Ishikawa (cell line): ENCODE results near the gene CSNK1E.

ENCODE experiments used
- CEBPB ChIP-seq: IDR thresholded peaks from 2 replicates; pipeline ENCODE4 v1.6.1; 2012
- CREB1 ChIP-seq: IDR thresholded peaks from 2 replicates; pipeline ENCODE4 v1.6.1; 2012; ENCODE audit warnings: low read depth
- EGR1 ChIP-seq: IDR thresholded peaks from 2 replicates; pipeline ENCODE4 v1.6.1; 2012
- EP300 ChIP-seq: IDR thresholded peaks from 2 replicates; pipeline ENCODE4 v1.6.1; 2012; ENCODE audit warnings: borderline replicate concordance
- RAD21 ChIP-seq: IDR thresholded peaks from 2 replicates; pipeline ENCODE4 v1.6.1; 2012; ENCODE audit warnings: low read depth
- TAF1 ChIP-seq: IDR thresholded peaks from 2 replicates; pipeline ENCODE4 v1.6.1; 2012; ENCODE audit warnings: low read depth, mild to moderate bottlenecking
- TCF12 ChIP-seq: IDR thresholded peaks from 2 replicates; pipeline ENCODE4 v1.6.1; 2012; ENCODE audit warnings: low read depth
- TEAD4 ChIP-seq: IDR thresholded peaks from 2 replicates; pipeline ENCODE4 v1.6.1; 2012
- YY1 ChIP-seq: IDR thresholded peaks from 2 replicates; pipeline ENCODE4 v1.6.1; 2012; ENCODE audit warnings: low read depth
- ZBTB7A ChIP-seq: IDR thresholded peaks from 2 replicates; pipeline ENCODE4 v1.6.1; 2012; ENCODE audit warnings: low read depth

GRCh38 chr22:38338772-38339379 lies 21.6 kb upstream of the CSNK1E start:
- TF ChIP-seq TCF12 (no peak), EP300 (no peak), EGR1 (no peak), TAF1 (no peak), TEAD4 (no peak), RAD21 (no peak), CEBPB (no peak), CREB1 (no peak), ZBTB7A (no peak), YY1 (no peak)
